ENCODE data around the gene QSOX2. TPM values are rescaled to one million over a fixed set of nuclear protein-coding genes. Genes with fewer than 3 reads are reported as not detected.

The QSOX2 gene, protein sequence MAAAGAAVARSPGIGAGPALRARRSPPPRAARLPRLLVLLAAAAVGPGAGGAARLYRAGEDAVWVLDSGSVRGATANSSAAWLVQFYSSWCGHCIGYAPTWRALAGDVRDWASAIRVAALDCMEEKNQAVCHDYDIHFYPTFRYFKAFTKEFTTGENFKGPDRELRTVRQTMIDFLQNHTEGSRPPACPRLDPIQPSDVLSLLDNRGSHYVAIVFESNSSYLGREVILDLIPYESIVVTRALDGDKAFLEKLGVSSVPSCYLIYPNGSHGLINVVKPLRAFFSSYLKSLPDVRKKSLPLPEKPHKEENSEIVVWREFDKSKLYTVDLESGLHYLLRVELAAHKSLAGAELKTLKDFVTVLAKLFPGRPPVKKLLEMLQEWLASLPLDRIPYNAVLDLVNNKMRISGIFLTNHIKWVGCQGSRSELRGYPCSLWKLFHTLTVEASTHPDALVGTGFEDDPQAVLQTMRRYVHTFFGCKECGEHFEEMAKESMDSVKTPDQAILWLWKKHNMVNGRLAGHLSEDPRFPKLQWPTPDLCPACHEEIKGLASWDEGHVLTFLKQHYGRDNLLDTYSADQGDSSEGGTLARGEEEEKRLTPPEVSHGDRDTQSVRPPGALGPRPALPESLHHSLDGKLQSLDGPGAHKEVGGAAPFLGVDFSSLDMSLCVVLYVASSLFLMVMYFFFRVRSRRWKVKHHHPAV
- total RNA-seq = 10 to 100 TPM; 10.4 to 12.2 TPM
- 10 to 100 TPM in 1 of 2 donors, 1 to 10 TPM in 1; 4.9 to 10.3 TPM for polyA plus RNA-seq
- long read RNA-seq, donor 1 = 0 reads
- long read RNA-seq, donor 2 = 0 reads
- long read RNA-seq, donor 3 = 0 reads
- long read RNA-seq, donor 4 = 0 reads
- long read RNA-seq, donor 5 = 0 reads

DNA sequence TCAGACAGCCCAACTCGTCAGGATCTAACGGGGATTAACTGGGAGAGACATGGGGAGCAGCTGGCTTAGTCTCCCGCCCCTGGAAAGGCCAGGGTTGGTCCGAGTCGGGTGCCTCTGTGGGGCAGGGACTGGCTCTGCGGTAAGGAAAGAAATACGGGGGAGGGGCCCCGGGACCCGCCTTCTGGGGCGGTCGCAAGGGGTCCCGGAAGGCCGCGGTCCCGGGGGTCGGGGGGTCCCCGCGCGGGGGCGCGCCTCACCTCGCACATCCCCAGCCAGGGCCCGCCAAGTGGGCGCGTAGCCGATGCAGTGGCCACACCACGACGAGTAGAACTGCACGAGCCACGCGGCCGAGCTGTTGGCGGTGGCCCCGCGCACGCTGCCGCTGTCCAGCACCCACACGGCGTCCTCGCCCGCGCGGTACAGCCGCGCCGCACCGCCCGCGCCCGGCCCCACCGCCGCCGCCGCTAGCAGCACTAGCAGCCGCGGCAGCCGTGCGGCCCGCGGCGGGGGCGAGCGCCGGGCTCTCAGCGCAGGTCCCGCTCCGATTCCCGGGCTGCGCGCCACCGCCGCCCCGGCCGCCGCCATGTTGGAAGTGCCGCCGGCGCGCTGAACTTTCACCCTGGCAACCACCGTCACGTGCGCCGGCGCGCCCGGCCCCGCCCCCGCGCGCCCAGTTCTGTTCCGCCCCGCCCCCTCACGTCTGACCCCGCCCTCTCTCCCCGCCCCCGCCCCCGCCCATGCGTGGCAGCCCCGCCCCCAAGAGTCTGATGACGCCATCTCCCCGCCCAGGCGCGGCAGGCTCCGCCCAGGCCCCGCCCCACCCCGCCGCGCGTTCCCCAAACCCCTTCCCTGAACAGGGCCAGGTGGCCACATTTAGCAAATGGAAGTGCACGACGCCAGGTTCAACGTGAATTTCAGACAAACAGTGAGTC lies at the start of gene QSOX2:
TSS of gene QSOX2 (minus strand) at position 594 of the 932 bp plus-strand sequence. CDS start at position 585, 9 bp downstream.
- WGBS, 2 donors = 0 to 1% methylated on average over 74 to 112 of the region's 112 CpGs
- H3K27ac ChIP-seq (ENCODE audit: low read depth in 1 of 2, low read length in 1 of 2) = peak within 1 kb of the TSS in 1 of 2 donors; percentile 21
- peaks cover 0 to 3% (median 2%) of the 10 kb centered on the region in 3 donors for H3K27me3 ChIP-seq (ENCODE audit: control insufficient read depth in 3 of 3, insufficient read depth in 3 of 3, low read length in 2 of 3)
- peak within 1 kb of the TSS; percentile 86 for H3K4me3 ChIP-seq
- DNase-seq = peak; percentile 79 to 90 (median 88)
- peak; percentile 90 for ATAC-seq (ENCODE audit: insufficient read depth, low FRiP score)
- H3K9ac ChIP-seq (ENCODE audit: insufficient read depth in 1 of 2, low read length in 2 of 2) = peak within 1 kb of the TSS in 1 of 2 donors; percentile 52
- peaks cover 6 to 13% (median 10%) of the 10 kb centered on the region in 5 donors for H3K4me1 ChIP-seq (ENCODE audit: control insufficient read depth in 5 of 5, insufficient read depth in 5 of 5, low read length in 5 of 5)
- no peaks in the 10 kb centered on the region for H3K36me3 ChIP-seq (ENCODE audit: control insufficient read depth in 4 of 4, insufficient read depth in 4 of 4, low read length in 4 of 4)
- TF ChIP-seq CTCF (IDR thresholded peaks at IDR 0.05; ENCODE audit: control extremely low read depth, extremely low read depth) = no peak
- H3K9me3 ChIP-seq (ENCODE audit: control insufficient read depth in 4 of 4, insufficient read depth in 3 of 4, low read length in 3 of 4) = no peaks in the 10 kb centered on the region

DNA sequence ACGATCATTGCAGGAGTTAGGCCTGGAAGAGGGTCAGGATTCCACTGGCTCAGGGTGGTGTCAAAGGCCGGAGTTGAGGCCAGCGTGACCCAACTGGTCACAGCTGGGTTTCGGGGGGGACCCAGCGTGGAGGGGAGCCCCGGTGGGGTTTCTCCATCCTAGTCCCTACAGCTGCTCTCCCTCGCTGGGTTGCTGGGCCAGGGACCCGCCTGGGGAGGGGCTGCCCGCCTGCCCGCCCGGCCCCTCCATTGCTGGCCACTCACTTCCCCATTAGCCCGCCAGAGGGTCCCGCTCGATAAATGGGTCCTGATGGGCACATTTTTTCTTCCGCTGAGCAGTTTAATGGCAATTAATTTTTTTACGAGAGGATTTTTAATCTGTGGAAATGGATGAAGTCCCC lies 49.4 kb upstream of the QSOX2 start:
- Histone ChIP-seq H3K9ac (ENCODE audit: insufficient read depth in 1 of 2, low read length in 2 of 2) (no peak overlapping the region), H3K4me3 (no peak overlapping the region), H3K27ac (ENCODE audit: low read depth in 1 of 2, low read length in 1 of 2) (no peak overlapping the region), H3K36me3 (ENCODE audit: control insufficient read depth in 4 of 4, insufficient read depth in 4 of 4, low read length in 4 of 4) (no peaks in the 10 kb centered on the region), H3K4me1 (ENCODE audit: control insufficient read depth in 5 of 5, insufficient read depth in 5 of 5, low read length in 5 of 5) (peaks cover 0 to 15% (median 0%) of the 10 kb centered on the region in 5 donors), H3K27me3 (ENCODE audit: control insufficient read depth in 3 of 3, insufficient read depth in 3 of 3, low read length in 2 of 3) (no peaks in the 10 kb centered on the region), H3K9me3 (ENCODE audit: control insufficient read depth in 4 of 4, insufficient read depth in 3 of 4, low read length in 3 of 4) (peaks cover 0 to 4% (median 0%) of the 10 kb centered on the region in 4 donors)
- TF ChIP-seq CTCF (IDR thresholded peaks at IDR 0.05; ENCODE audit: control extremely low read depth, extremely low read depth) = no peak
- ATAC-seq (ENCODE audit: insufficient read depth, low FRiP score) = no peak
- WGBS, 2 donors = 90% methylated on average over 16 of the region's 16 CpGs
- no peak for DNase-seq

DNA sequence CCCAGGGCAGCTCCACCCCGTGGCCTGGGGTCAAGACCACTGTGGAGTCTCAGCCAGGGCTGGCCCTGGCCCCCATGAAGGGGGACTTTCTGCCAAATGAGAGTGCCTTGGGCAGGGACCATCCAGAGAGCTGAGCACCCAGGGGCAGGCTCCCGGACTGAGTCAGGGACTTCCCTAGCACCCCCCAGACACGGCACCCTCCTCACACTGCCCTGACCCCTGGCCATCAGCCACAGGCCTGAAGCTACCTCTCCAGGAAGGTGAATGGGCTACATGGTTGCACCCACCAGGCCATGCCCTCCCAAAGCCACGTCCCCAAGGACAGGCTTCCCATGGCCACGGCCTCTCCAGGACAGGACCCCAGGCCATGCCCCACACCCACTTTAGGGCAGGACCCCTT lies 48.8 kb upstream of the QSOX2 start:
- no peak for DNase-seq
- no peaks in the 10 kb centered on the region for H3K27me3 ChIP-seq (ENCODE audit: control insufficient read depth in 3 of 3, insufficient read depth in 3 of 3, low read length in 2 of 3)

More for the DNA sequence above, 48.8 kb upstream of the QSOX2 start:
- Histone ChIP-seq H3K9ac (ENCODE audit: insufficient read depth in 1 of 2, low read length in 2 of 2) (no peak overlapping the region), H3K27ac (ENCODE audit: low read depth in 1 of 2, low read length in 1 of 2) (no peak overlapping the region), H3K9me3 (ENCODE audit: control insufficient read depth in 4 of 4, insufficient read depth in 3 of 4, low read length in 3 of 4) (peaks cover 0 to 4% (median 0%) of the 10 kb centered on the region in 4 donors), H3K36me3 (ENCODE audit: control insufficient read depth in 4 of 4, insufficient read depth in 4 of 4, low read length in 4 of 4) (no peaks in the 10 kb centered on the region), H3K4me1 (ENCODE audit: control insufficient read depth in 5 of 5, insufficient read depth in 5 of 5, low read length in 5 of 5) (peaks cover 0 to 9% (median 0%) of the 10 kb centered on the region in 5 donors), H3K4me3 (no peak overlapping the region)
- no peak for ATAC-seq (ENCODE audit: insufficient read depth, low FRiP score)
- WGBS, 2 donors = 85 to 90% methylated on average over 5 of the region's 5 CpGs
- TF ChIP-seq CTCF (IDR thresholded peaks at IDR 0.05; ENCODE audit: control extremely low read depth, extremely low read depth) = no peak
